ENCODE data around the gene SP100.

DNA sequence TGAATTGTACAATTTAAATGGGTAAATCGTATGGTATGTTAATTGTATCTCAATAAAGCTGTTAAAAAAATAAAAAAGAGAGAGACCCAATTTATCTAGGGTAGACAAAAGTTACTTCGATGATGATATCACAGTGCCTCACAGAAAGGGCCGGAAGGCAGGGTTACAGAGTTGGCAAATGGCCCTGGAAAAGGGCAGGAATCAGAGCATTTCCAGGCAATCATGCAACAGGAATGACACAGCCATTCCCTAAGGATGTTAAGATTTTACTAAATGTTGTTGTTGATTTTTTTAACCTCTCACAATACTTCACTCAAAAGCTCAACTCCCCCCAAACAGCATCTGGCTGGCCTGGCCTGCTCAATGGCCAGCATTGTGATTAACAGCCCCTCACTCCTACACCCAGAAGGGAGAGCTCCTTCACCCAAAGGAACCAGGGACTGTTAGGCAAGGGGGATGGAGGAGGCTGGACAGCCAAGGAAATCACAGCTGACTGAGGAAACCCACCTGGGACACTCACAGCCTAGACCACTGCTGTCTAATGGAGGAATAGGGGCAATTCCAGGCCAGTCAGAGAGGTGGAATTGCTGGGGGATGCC is 7.7 kb upstream of the SP100 start:
- TF ChIP-seq TMF1 (CRISPR knock-in tag; IDR thresholded peaks at IDR 0.05; ENCODE audit: low read depth) = no peak
- no peak for TF ChIP-seq E2F1 (CRISPR knock-in tag; IDR thresholded peaks at IDR 0.05)
- no peak for TF ChIP-seq SUZ12 (IDR thresholded peaks at IDR 0.05; ENCODE audit: low read depth, low read length)
- TF ChIP-seq ZNF746 (CRISPR knock-in tag; IDR thresholded peaks at IDR 0.05) = no peak
- no peak for TF ChIP-seq HMGXB4 (CRISPR knock-in tag; IDR thresholded peaks at IDR 0.05; ENCODE audit: borderline replicate concordance in 1 of 2, low read depth in 1 of 2)
- TF ChIP-seq, protein P1, sequence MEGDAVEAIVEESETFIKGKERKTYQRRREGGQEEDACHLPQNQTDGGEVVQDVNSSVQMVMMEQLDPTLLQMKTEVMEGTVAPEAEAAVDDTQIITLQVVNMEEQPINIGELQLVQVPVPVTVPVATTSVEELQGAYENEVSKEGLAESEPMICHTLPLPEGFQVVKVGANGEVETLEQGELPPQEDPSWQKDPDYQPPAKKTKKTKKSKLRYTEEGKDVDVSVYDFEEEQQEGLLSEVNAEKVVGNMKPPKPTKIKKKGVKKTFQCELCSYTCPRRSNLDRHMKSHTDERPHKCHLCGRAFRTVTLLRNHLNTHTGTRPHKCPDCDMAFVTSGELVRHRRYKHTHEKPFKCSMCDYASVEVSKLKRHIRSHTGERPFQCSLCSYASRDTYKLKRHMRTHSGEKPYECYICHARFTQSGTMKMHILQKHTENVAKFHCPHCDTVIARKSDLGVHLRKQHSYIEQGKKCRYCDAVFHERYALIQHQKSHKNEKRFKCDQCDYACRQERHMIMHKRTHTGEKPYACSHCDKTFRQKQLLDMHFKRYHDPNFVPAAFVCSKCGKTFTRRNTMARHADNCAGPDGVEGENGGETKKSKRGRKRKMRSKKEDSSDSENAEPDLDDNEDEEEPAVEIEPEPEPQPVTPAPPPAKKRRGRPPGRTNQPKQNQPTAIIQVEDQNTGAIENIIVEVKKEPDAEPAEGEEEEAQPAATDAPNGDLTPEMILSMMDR (CRISPR knock-in tag; IDR thresholded peaks at IDR 0.05) = no peak
- TF ChIP-seq FOXP4 (CRISPR knock-in tag; IDR thresholded peaks at IDR 0.05) = no peak
- TF ChIP-seq, protein P2, sequence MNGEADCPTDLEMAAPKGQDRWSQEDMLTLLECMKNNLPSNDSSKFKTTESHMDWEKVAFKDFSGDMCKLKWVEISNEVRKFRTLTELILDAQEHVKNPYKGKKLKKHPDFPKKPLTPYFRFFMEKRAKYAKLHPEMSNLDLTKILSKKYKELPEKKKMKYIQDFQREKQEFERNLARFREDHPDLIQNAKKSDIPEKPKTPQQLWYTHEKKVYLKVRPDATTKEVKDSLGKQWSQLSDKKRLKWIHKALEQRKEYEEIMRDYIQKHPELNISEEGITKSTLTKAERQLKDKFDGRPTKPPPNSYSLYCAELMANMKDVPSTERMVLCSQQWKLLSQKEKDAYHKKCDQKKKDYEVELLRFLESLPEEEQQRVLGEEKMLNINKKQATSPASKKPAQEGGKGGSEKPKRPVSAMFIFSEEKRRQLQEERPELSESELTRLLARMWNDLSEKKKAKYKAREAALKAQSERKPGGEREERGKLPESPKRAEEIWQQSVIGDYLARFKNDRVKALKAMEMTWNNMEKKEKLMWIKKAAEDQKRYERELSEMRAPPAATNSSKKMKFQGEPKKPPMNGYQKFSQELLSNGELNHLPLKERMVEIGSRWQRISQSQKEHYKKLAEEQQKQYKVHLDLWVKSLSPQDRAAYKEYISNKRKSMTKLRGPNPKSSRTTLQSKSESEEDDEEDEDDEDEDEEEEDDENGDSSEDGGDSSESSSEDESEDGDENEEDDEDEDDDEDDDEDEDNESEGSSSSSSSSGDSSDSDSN (CRISPR knock-in tag; IDR thresholded peaks at IDR 0.05) = no peak
- TF ChIP-seq CREB1 (IDR thresholded peaks at IDR 0.05) = no peak
- TF ChIP-seq CREB1 (CRISPR knock-in tag; IDR thresholded peaks at IDR 0.05) = no peak
- TF ChIP-seq, protein P3, sequence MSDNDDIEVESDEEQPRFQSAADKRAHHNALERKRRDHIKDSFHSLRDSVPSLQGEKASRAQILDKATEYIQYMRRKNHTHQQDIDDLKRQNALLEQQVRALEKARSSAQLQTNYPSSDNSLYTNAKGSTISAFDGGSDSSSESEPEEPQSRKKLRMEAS (IDR thresholded peaks at IDR 0.05) = no peak
- TF ChIP-seq, protein P4, sequence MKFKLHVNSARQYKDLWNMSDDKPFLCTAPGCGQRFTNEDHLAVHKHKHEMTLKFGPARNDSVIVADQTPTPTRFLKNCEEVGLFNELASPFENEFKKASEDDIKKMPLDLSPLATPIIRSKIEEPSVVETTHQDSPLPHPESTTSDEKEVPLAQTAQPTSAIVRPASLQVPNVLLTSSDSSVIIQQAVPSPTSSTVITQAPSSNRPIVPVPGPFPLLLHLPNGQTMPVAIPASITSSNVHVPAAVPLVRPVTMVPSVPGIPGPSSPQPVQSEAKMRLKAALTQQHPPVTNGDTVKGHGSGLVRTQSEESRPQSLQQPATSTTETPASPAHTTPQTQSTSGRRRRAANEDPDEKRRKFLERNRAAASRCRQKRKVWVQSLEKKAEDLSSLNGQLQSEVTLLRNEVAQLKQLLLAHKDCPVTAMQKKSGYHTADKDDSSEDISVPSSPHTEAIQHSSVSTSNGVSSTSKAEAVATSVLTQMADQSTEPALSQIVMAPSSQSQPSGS (CRISPR knock-in tag; IDR thresholded peaks at IDR 0.05) = no peak
- TF ChIP-seq, protein P5, sequence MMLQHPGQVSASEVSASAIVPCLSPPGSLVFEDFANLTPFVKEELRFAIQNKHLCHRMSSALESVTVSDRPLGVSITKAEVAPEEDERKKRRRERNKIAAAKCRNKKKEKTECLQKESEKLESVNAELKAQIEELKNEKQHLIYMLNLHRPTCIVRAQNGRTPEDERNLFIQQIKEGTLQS (CRISPR knock-in tag; IDR thresholded peaks at IDR 0.05) = no peak
- no peak for TF ChIP-seq SP1 (IDR thresholded peaks at IDR 0.05)
- no peak for TF ChIP-seq SP1 (CRISPR knock-in tag; IDR thresholded peaks at IDR 0.05)

All from HepG2 (cell line).